Lower leg skin (tissue), 4 donors: ENCODE results near the gene KREMEN1. TPM values are rescaled to one million over a fixed set of nuclear protein-coding genes. Genes with fewer than 3 reads are reported as not detected.

Experiments used
- DNase-seq, 2 donors: peaks; one replicate each; pipeline ENCODE4 v3.0.0-alpha.2; 2019; ENCODE audit warnings: low spot score in 2 of 2
- H3K4me3 ChIP-seq: fragments of 200-600 bp; sonication (generic); 2 replicates; pipeline ENCODE4 v1.5.1; 2017; ENCODE audit warnings: mild to moderate bottlenecking, low read depth; ENCODE audit not compliant: poor library complexity, severe bottlenecking
- CTCF ChIP-seq, 3 donors: fragments of 450-650 bp; IDR thresholded peaks; one replicate each; pipeline ENCODE4 v1.5.1; 2016; ENCODE audit warnings: antibody characterized with exemption in 3 of 3, mild to moderate bottlenecking in 3 of 3, moderate library complexity in 2 of 3
- POLR2A ChIP-seq, 2 donors: fragments of 450-650 bp; IDR thresholded peaks; one replicate each; pipeline ENCODE4 v1.6.1; 2016 to 2017; ENCODE audit warnings: antibody characterized with exemption in 2 of 2, mild to moderate bottlenecking in 1 of 2, moderate library complexity in 1 of 2
- WGBS, 2 donors: methylation state at CpG; one replicate each; pipeline ENCODE4 v1.1.5; 2018; 5-methylcytosine and 5-hydroxymethylcytosine counted together
- intact Hi-C: fragments of 100-400 bp; cut with DNase I; formaldehyde crosslinking; loops from one replicate; pipeline ENCODE4 v1.15.0; 2023; ENCODE audit warnings: low total_unique reads
- total RNA-seq, 4 donors: library from RNA; depleted of rRNA; stranded (reverse); fragments of >200 nt; gene quantifications; one replicate each; pipeline ENCODE4 v1.1.0, GENCODE V29; 2016

Gene KREMEN1
- total RNA-seq, 4 donors from 2014 or later, result 28.8 to 52.0 (median 48.0) TPM

GRCh38 chr22:29171721-29172120 is 98.9 kb downstream of the KREMEN1 start:
- DNase-seq, result no peak
- 77% methylated on average over 9 to 10 of the region's 10 CpGs for WGBS, 2 donors

GRCh38 chr22:29172216-29172615 is 99.4 kb downstream of the KREMEN1 start:
- DNase-seq, result no peak
- intact Hi-C loops, result no loop called here

More at GRCh38 chr22:29171721-29172120, 98.9 kb downstream of the KREMEN1 start:
- intact Hi-C loops, result no loop called here
- no peak for TF ChIP-seq POLR2A (IDR thresholded peaks at IDR 0.05)
- TF ChIP-seq CTCF (IDR thresholded peaks at IDR 0.05), result no peak
- H3K4me3 ChIP-seq, result no peak overlapping the region

GRCh38 chr22:29175312-29175835 is 102.5 kb downstream of the KREMEN1 start:
- H3K4me3 ChIP-seq, result no peak overlapping the region
- no peak for DNase-seq
- TF ChIP-seq POLR2A (IDR thresholded peaks at IDR 0.05) (no peak), CTCF (IDR thresholded peaks at IDR 0.05) (no peak)
- intact Hi-C loops, result no loop called here
- 90 to 92% methylated on average over 1 of the region's 1 CpG for WGBS, 2 donors

More at GRCh38 chr22:29172216-29172615, 99.4 kb downstream of the KREMEN1 start:
- H3K4me3 ChIP-seq, result no peak overlapping the region
- WGBS, 2 donors, result 91 to 96% methylated on average over 5 to 6 of the region's 6 CpGs
- TF ChIP-seq POLR2A (IDR thresholded peaks at IDR 0.05), result no peak
- no peak for TF ChIP-seq CTCF (IDR thresholded peaks at IDR 0.05)

- TF ChIP-seq CTCF (IDR thresholded peaks at IDR 0.05), result no peak
- no peak for TF ChIP-seq POLR2A (IDR thresholded peaks at IDR 0.05)
- 93 to 94% methylated on average over 19 of the region's 19 CpGs for WGBS, 2 donors
- DNase-seq, result no peak
- intact Hi-C loops, result no loop called here
- no peak overlapping the region for H3K4me3 ChIP-seq
These were observed 111.4 kb downstream of the KREMEN1 start for GRCh38 chr22:29183971-29184848.

- TF ChIP-seq POLR2A (IDR thresholded peaks at IDR 0.05), result no peak
- no peak for TF ChIP-seq CTCF (IDR thresholded peaks at IDR 0.05)
- H3K4me3 ChIP-seq, result no peak overlapping the region
- 83 to 85% methylated on average over 11 to 12 of the region's 12 CpGs for WGBS, 2 donors
- intact Hi-C loops, result no loop called here
- no peak for DNase-seq
These were observed 112.1 kb downstream of the KREMEN1 start for GRCh38 chr22:29184849-29185490.
